GM10847 (cell line): ENCODE measurements around the gene EML1.

Experiments
- POLR2A ChIP-seq: IDR thresholded peaks from 2 replicates; pipeline ENCODE4 v1.6.1; 2011; ENCODE audit not compliant: insufficient read length; ENCODE audit errors: extremely low read depth

Gene EML1

GRCh38 chr14:99896361-99896760 is 103.1 kb downstream of the EML1 start:
- TF ChIP-seq POLR2A, result no peak

- TF ChIP-seq POLR2A, result no peak
Measured at GRCh38 chr14:99899578-99900178, 106.5 kb downstream of the EML1 start.

- no peak for TF ChIP-seq POLR2A
Measured at GRCh38 chr14:99902925-99903324, 109.7 kb downstream of the EML1 start.

GRCh38 chr14:99904506-99904905 is 111.3 kb downstream of the EML1 start:
- TF ChIP-seq POLR2A, result no peak

- no peak for TF ChIP-seq POLR2A
Measured at GRCh38 chr14:99905121-99905520, 111.9 kb downstream of the EML1 start.

GRCh38 chr14:99907761-99908652 is 114.8 kb downstream of the EML1 start:
- TF ChIP-seq POLR2A, result no peak

GRCh38 chr14:99908653-99909250 is 115.5 kb downstream of the EML1 start:
- no peak for TF ChIP-seq POLR2A

- TF ChIP-seq POLR2A, result no peak
Measured at GRCh38 chr14:99909513-99910064, 116.4 kb downstream of the EML1 start.

- no peak for TF ChIP-seq POLR2A
Measured at GRCh38 chr14:99910337-99911309, 117.4 kb downstream of the EML1 start.

- no peak for TF ChIP-seq POLR2A
Measured at GRCh38 chr14:99915305-99916090, 122.3 kb downstream of the EML1 start.

- no peak for TF ChIP-seq POLR2A
Measured at GRCh38 chr14:99916091-99916383, 122.8 kb downstream of the EML1 start.

- no peak for TF ChIP-seq POLR2A
Measured at GRCh38 chr14:99918781-99919180, 125.6 kb downstream of the EML1 start.

GRCh38 chr14:99921425-99921824 is 128.2 kb downstream of the EML1 start:
- no peak for TF ChIP-seq POLR2A

- TF ChIP-seq POLR2A, result no peak
Measured at GRCh38 chr14:99924379-99924778, 131.2 kb downstream of the EML1 start.
